ENCODE data around the gene ASB15. TPM values are rescaled to one million over a fixed set of nuclear protein-coding genes. Genes with fewer than 3 reads are reported as not detected.
"Not testable (repeated sequence)": the region's sequence is repeated elsewhere in the genome, so short reads cannot be mapped to it uniquely, and the experiment has no call there.

The ASB15 gene
- total and polyA plus RNA-seq, 3 donors from 2014 or later: 1.1 to 5.7 (median 2.4) TPM

DNA sequence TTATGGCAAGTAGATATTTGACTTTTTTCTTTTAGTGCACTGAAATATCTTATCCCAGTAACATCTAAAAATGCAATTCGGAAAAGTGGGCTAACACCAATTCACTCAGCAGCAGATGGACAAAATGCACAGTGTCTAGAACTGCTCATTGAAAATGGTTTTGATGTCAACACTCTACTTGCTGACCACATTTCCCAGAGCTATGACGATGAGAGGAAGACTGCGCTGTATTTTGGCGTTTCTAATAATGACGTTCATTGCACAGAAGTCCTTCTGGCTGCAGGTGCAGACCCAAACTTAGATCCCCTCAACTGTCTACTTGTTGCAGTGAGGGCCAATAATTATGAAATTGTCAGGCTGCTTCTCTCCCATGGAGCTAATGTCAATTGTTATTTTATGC, 27.2 kb downstream of the ASB15 start:
- DNase-seq: no peak
- H3K4me1 ChIP-seq: no peaks in the 10 kb centered on the region
- no peak overlapping the region for H3K4me3 ChIP-seq
- no peak overlapping the region for H3K27ac ChIP-seq
- intact Hi-C loops (cut with DNase I; ENCODE audit: low total_unique reads): no loop called here
- H3K27me3 ChIP-seq: no peaks in the 10 kb centered on the region
- TF ChIP-seq, protein P1, sequence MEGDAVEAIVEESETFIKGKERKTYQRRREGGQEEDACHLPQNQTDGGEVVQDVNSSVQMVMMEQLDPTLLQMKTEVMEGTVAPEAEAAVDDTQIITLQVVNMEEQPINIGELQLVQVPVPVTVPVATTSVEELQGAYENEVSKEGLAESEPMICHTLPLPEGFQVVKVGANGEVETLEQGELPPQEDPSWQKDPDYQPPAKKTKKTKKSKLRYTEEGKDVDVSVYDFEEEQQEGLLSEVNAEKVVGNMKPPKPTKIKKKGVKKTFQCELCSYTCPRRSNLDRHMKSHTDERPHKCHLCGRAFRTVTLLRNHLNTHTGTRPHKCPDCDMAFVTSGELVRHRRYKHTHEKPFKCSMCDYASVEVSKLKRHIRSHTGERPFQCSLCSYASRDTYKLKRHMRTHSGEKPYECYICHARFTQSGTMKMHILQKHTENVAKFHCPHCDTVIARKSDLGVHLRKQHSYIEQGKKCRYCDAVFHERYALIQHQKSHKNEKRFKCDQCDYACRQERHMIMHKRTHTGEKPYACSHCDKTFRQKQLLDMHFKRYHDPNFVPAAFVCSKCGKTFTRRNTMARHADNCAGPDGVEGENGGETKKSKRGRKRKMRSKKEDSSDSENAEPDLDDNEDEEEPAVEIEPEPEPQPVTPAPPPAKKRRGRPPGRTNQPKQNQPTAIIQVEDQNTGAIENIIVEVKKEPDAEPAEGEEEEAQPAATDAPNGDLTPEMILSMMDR (IDR thresholded peaks at IDR 0.05): no peak
- TF ChIP-seq POLR2A (IDR thresholded peaks at IDR 0.05): no peak
- H3K36me3 ChIP-seq (ENCODE audit: low read depth, missing control alignments): no peaks in the 10 kb centered on the region
- H3K9me3 ChIP-seq: no peaks in the 10 kb centered on the region
- WGBS, 2 donors: 89 to 93% methylated on average over 5 of the region's 5 CpGs

DNA sequence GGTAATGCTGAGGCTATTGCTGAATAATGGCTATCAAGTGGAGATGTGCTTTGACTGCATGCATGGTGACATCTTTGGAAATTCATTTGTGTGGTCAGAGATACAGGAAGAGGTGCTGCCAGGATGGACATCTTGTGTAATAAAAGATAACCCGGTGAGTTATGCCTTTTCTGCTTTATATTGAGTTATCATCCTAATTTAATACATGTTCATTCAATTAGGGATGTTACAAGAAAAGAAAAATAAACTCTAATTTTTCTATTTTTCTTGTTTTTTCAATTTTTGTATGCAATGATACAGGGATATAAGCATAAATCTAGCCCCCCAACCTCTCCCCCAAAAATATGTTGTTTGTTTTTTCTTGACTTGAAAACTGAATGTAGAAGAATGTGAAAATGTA, 27.7 kb downstream of the ASB15 start:
- no peak for TF ChIP-seq POLR2A (IDR thresholded peaks at IDR 0.05)
- TF ChIP-seq, protein P1 (IDR thresholded peaks at IDR 0.05): no peak
- no peaks in the 10 kb centered on the region for H3K9me3 ChIP-seq
- H3K4me3 ChIP-seq: no peak overlapping the region
- intact Hi-C loops (cut with DNase I; ENCODE audit: low total_unique reads): no loop called here
- H3K27ac ChIP-seq: no peak overlapping the region
- H3K4me1 ChIP-seq: no peaks in the 10 kb centered on the region
- 80 to 90% methylated on average over 1 of the region's 1 CpG for WGBS, 2 donors
- H3K27me3 ChIP-seq: no peaks in the 10 kb centered on the region
- no peaks in the 10 kb centered on the region for H3K36me3 ChIP-seq (ENCODE audit: low read depth, missing control alignments)
- DNase-seq: no peak

DNA sequence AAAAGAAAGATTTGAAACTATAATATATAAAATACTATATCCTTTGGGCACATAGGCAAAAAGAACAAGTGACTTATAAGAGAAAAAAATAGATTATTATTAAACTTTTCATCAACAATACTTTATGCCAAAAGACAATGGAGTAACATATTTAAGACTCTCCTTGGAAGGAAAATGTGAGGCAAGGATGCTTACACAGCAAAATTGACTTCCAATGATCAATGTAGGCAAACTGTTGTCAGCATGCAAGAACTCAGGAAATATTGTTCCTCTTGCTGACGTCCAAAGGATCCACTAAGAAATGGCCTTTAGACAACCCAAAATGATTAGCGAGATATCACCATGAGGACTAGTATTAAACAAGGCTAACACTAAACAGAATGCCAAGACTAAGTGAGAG, 31.2 kb downstream of the ASB15 start:
- Histone ChIP-seq H3K27ac (no peak overlapping the region), H3K4me3 (no peak overlapping the region), H3K9me3 (no peaks in the 10 kb centered on the region), H3K36me3 (ENCODE audit: low read depth, missing control alignments) (no peaks in the 10 kb centered on the region), H3K4me1 (no peaks in the 10 kb centered on the region), H3K27me3 (no peaks in the 10 kb centered on the region)
- DNase-seq: no peak
- WGBS, 2 donors: 64 to 70% methylated on average over 2 of the region's 2 CpGs
- TF ChIP-seq, protein P1 (IDR thresholded peaks at IDR 0.05): no peak
- no peak for TF ChIP-seq POLR2A (IDR thresholded peaks at IDR 0.05)
- intact Hi-C loops (cut with DNase I; ENCODE audit: low total_unique reads): no loop called here

DNA sequence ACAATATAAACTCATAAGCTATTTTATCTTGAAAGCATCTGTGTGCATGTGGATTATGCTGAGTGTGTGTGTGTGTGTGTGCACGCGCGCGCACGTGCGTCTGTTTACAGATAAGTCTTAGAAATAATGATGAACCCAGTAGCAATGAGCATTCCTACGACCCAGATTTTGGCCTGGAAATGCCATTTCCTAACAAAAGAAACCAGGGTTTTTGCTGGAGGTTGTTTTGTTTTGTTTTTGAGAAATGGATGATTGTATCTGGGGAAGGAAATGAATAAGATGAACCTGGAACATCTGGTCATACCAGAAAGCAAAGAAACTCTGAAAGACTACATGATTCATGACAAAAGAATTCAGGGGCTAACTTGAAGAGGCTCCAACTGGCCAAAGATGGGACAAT, 31.9 kb downstream of the ASB15 start:
- no peak for DNase-seq
- no peaks in the 10 kb centered on the region for H3K27me3 ChIP-seq
- H3K27ac ChIP-seq: no peak overlapping the region
- no peak for TF ChIP-seq POLR2A (IDR thresholded peaks at IDR 0.05)
- 75 to 84% methylated on average over 7 of the region's 7 CpGs for WGBS, 2 donors
- no peaks in the 10 kb centered on the region for H3K9me3 ChIP-seq
- no peaks in the 10 kb centered on the region for H3K36me3 ChIP-seq (ENCODE audit: low read depth, missing control alignments)
- no peaks in the 10 kb centered on the region for H3K4me1 ChIP-seq
- H3K4me3 ChIP-seq: no peak overlapping the region
- intact Hi-C loops (cut with DNase I; ENCODE audit: low total_unique reads): no loop called here

DNA sequence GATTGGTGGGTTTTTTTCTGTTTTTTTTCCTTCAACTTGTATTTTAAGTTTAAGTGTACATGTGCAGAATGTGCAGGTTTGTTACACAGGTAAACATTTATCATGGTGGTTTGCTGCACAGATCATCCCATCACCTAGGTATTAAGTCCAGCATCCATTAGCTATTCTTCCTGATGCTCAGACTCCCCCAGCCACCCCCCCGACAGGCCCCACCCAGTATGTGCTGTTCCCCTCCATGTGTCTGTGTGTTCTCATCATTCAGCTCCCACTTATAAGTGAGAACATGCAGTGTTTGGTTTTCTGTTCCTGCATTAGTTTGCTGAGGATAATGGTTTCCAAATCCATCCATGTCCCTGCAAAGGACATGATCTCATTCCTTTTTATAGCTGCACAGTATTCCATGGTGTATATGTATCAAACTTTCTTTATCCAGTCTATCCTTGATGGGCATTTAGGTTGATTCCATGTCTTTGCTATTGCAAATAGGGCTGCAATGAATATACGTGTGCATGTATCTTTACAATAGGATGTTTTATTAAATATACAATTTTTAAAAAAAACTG, 32.5 kb downstream of the ASB15 start:
- 88 to 91% methylated on average over 2 of the region's 2 CpGs for WGBS, 2 donors
- H3K4me1 ChIP-seq; H3K9me3 ChIP-seq; DNase-seq; H3K27me3 ChIP-seq; H3K4me3 ChIP-seq; H3K36me3 ChIP-seq (ENCODE audit: low read depth, missing control alignments); H3K27ac ChIP-seq; intact Hi-C loops (cut with DNase I; ENCODE audit: low total_unique reads): not testable (repeated sequence)
